Stimulated activated CD8-positive, alpha-beta memory T cell treated with anti-CD3 and anti-CD28 coated beads, Interleukin-2, amount 100 ng/mL, for 48 hours (primary cell): ENCODE measurements around the gene BMP10.

ENCODE experiments used
- DNase-seq, 2 donors: peaks; one replicate each; pipeline ENCODE4 v3.0.0-alpha.2; 2020; ENCODE audit warnings: low read depth in 2 of 2

Gene BMP10

GRCh38 chr2:68889500-68889899 lies 18.3 kb upstream of the BMP10 start:
- no peak for DNase-seq

GRCh38 chr2:68889021-68889420 lies 17.8 kb upstream of the BMP10 start:
- no peak for DNase-seq

- DNase-seq = no peak
Measured at GRCh38 chr2:68888038-68888704, 17.0 kb upstream of the BMP10 start.

GRCh38 chr2:68885811-68886075 lies 14.5 kb upstream of the BMP10 start:
- DNase-seq = no peak

DNA sequence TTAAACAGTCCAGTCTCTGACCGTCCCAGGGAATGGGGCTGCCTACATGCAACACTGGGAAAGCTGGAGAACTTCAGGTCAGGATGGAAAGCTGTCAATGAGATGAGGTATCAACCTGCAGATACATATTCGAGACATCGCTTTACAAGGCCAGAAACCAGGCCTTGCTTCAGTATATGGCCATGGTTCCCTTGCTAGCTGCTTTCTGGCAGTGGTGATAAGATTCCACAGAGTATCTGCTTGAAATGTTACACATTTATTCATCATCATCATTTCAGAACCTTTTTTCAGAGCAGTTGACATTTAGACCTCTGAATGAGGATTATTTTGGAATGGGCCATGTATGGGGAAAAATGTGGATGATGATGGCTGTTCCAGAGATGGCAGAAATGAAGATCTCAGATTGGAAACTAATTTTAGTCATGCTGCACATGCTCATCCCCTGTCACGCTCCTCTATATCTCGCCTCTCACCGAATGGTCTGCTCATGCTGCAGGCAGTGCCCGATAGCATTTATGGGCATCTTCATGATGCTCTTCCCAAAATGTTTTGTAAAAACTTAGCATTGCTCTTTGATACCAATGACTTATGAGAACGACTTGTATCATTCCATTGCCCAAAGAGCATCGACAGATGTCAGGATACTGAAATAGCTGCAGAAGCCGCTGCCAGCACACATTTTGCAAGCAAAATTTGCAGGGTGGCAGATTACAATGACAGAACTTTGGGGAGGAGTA lies 14.0 kb upstream of the BMP10 start:
- no peak for DNase-seq

DNA sequence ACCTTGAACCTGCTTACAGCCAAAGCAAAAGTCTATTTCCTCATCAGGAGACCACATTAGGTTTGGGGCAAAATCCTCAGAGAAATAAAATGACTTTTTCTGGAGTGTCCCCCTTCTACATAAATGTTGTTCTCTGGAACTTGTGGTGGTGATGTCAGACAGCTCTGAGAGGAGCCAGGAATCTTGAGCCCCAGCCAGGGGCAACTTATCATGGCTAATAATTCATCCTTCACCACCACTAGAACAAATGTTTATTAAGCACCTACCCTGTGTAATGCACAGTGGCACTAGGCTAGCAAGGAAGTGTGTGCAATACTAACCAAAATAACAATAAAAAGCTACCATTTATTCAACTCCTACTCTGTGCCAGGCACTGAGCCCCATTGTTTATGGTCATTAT lies 9.0 kb upstream of the BMP10 start:
- no peak for DNase-seq

- no peak for DNase-seq
Measured at GRCh38 chr2:68879296-68879695, 8.1 kb upstream of the BMP10 start.

DNA sequence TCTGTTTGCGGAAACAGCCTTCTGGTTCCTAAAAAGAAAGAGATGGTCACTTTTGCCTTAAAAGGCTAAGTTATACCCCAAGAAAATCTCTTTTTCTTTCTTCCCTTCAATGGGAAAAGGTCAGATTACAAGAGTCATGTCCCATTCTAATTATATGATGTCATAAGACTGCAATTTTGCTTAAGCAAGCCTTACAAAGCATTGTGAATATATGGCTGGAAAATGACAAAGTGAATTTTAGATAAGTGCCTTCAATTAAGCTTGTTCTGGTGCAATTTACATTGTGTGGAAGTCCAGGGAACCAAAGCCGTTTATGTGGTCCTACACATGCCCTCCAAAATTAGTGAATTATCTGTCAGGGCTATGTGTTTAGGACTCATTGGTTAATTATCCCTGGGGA lies 7.6 kb upstream of the BMP10 start:
- DNase-seq = no peak

- DNase-seq = no peak
Measured at GRCh38 chr2:68878071-68878711, 7.0 kb upstream of the BMP10 start.

DNA sequence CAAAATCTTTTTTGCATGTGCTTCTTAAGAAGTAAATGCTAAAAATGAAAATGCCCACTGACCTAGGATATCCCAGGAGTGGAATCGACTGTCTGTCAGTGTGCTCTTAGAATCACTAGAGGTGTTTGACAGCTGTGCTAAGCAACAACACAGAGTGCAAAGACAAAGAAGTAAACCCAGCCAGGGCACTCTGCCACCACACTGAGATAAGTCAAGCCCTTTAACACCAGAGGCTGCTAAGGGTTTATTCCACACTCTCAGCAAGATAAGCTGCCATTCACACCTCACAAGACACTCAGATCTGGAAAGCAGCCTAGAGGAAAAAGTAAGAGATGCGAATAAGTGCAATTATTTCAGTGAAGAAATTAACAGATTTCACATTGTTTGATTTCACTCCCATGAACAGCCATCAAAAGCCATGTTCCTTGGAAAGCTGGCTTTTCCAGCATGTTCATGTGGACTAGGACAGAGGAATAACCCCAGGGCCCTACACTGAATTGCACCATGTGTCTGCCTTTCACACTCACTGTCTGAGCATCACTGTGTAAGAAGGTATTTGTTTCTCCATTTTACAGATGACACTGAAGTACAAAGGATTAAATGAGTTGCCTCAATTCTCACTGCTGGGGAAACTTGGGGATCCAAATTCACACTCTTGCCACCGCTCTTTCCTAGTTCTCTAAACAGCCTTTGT lies 6.0 kb upstream of the BMP10 start:
- no peak for DNase-seq

GRCh38 chr2:68870215-68870614 lies 982 bp downstream of the BMP10 start:
- DNase-seq = no peak

DNA sequence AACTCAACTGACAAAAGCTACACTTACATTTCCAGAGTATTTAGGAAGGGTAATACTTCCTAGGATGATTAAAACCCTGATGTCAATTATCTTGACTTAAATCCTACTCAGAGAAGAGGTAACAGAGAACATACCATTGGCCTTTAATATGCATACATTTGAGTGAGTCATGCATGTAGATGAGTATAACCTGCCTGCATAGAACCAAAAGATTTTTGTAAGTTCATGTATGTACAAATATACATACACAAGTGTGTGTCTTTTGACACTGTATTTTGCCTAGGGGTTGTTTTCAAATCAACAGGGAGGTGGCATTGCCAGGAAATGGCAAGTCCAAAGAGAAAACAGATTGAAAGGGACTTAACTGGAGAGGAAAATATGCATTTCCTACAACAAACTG lies 6.1 kb downstream of the BMP10 start:
- DNase-seq = no peak

- no peak for DNase-seq
Measured at GRCh38 chr2:68863996-68864395, 7.2 kb downstream of the BMP10 start.

- DNase-seq = no peak
Measured at GRCh38 chr2:68862889-68863288, 8.3 kb downstream of the BMP10 start.

- no peak for DNase-seq
Measured at GRCh38 chr2:68861330-68861729, 9.9 kb downstream of the BMP10 start.

DNA sequence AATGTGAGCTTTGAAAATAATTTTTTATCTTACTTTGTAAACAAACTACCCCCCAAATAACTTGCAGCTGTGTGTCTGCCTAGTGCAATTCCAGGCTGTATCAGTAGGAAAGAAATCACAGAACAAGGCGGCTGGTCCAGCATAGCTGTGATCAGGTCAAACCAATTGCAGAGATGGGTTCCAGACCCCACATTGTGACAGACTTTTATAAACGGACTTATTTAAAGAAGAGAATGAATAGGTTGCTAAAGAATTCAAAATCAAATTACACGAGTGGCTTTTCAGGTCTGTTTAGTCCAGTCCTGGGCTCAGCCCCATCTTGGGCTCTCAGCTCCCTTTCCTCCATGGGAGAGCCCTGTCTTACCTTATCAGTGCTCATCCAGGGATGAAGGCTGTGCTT lies 11.1 kb downstream of the BMP10 start:
- no peak for DNase-seq

DNA sequence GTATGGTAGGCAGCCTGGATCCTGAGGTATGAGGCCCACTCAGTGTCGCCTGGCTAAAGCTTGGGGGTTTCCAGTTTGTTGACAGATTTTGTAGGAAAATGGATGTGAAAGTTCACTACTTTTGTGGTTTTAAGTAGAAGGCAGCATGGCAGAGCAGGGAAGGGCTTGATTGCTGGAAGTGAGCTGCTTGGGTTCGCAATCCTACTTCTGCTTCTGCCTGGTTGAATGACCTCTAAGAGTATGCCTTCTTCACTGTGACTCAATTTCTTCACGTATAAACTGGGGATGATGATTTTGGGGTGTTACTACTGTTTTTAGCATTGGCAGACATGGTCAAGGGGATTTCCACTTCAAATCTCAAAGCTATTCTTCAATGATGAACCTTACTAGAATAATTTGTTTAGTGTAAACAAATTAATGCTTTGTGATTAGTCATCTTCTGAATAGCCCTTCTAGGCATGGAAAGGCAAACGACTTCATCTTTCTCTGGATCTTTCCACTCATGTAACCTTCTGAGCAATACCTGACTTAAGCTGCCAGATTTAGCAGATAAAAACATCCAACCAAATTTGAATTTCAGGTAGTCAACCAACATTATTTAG lies 13.2 kb downstream of the BMP10 start:
- DNase-seq = no peak

DNA sequence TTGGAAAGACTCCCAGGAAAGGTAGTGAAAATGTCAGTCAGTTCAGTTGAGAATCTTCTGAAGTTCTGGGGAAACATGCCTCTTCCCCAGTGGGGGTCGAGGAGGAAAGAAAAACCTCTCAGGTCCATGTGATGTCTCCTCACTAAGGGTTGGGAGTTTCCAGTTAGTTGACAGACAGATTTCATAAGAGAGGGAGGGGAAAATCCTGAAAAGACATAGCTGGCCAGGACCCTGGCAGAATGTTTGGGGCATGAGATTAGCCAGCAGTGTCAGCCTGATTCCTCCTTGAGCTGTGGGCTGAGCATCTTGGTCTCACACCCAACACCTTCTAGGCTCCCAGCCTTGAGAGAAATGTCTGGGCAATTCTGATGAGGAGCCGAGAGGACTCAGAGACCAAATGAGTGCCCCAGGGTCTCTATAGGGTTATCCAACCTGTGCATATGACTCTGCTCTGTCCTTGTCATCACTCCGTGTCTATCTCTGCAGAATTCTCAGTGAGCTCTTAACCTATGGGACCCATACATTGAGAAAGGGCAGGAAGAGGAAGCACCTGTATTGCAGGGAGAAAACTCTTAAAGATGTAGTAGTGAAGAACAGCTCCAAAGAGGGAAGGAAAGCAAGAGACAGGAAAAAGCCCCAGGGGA lies 13.9 kb downstream of the BMP10 start:
- no peak for DNase-seq

DNA sequence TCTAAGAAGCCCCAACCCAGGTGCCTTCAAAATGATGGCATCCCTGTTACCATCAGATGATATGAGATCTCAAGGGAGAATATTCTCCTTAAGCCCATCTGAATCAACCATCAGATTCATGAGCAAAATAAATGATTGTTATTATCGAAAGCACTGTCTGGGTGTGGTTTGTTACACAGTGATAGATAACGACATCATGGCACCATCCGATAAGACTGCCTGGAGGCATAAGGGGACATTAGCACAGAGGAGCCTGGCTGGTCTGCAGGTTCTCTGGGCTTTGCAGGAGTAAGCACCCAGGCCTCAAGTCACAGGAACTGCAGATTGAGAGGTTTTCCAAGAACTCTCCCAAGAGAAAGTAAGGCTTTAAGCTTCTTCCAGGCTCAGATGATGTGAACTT lies 15.6 kb downstream of the BMP10 start:
- no peak for DNase-seq

GRCh38 chr2:68854476-68854875 lies 16.7 kb downstream of the BMP10 start:
- no peak for DNase-seq

DNA sequence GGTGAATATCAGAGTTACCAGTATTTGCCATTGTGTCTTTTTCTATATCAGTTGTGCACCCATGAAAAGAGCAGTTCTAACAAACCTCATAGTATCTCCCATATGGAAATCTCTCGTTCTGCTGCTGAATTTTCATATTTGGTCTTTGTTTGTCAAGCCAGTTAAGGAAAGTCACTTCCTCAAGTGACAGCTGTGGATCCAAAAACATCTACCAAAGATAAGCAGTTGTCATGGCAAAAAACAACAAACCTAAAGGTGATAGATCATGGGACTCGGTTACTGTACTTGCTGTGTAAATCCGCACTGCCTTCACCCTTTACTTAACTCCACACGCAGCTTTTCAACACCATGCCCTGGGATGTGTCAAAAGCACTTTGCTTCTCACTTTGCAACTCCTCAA lies 17.3 kb downstream of the BMP10 start:
- DNase-seq = no peak

DNA sequence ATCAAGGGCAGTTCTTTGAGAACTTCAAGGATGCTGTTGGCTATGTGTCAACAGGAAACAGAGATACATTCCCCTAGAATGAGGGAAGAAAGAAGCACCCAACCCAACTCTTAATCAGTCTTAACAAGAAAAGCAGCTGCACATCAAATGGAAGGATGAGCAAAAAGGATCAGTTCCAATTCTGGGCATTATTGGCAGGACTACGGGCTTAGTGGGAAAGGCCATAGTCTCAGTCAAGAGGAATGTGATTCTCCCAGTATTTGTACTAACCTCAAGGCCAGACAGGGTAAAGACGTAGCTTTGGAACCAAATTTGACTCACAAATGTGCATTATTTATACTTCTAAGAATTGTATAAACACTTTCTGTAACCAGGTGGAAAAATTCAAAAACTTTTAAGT lies 18.2 kb downstream of the BMP10 start:
- no peak for DNase-seq
